Activated T-helper 1 cell treated with Interleukin-2 at 50 U/mL for 16 hours (primary cell): ENCODE data around the gene CD2BP2.
A peak's percentile ranks its signal among the peaks of the same experiment; 100 is the strongest.
"Not testable (repeated sequence)": the region's sequence is repeated elsewhere in the genome, so short reads cannot be mapped to it uniquely, and the experiment has no call there.

ENCODE experiments used
- DNase-seq: peaks from one replicate; pipeline ENCODE4 v3.0.0-alpha.2; 2020; ENCODE audit warnings: low read depth

Gene CD2BP2

GRCh38 chr16:30355144-30355953 lies at the start of gene CD2BP2:
CD2BP2 (minus strand) TSS chr16:30355308; CDS start chr16:30354681, 627 bp downstream.
- DNase-seq = peak; percentile 83

- DNase-seq = no peak
These were observed 46.8 kb upstream of the CD2BP2 start for GRCh38 chr16:30401768-30402425.

GRCh38 chr16:30399435-30400186 lies 44.5 kb upstream of the CD2BP2 start:
- no peak for DNase-seq

GRCh38 chr16:30398661-30399434 lies 43.7 kb upstream of the CD2BP2 start:
- DNase-seq = no peak

- DNase-seq = no peak
These were observed 42.9 kb upstream of the CD2BP2 start for GRCh38 chr16:30397776-30398660.

GRCh38 chr16:30397056-30397455 lies 41.9 kb upstream of the CD2BP2 start:
- DNase-seq = no peak

GRCh38 chr16:30396627-30397026 lies 41.5 kb upstream of the CD2BP2 start:
- DNase-seq = not testable (repeated sequence)

- DNase-seq = no peak
These were observed 41.0 kb upstream of the CD2BP2 start for GRCh38 chr16:30395992-30396585.

GRCh38 chr16:30395155-30395991 lies 40.3 kb upstream of the CD2BP2 start, which contains the start of gene ZNF48:
ZNF48 (plus strand) TSS chr16:30395420; CDS start chr16:30395795, 375 bp downstream.
- DNase-seq = peak; percentile 47

GRCh38 chr16:30394592-30395154 lies 39.6 kb upstream of the CD2BP2 start:
- no peak for DNase-seq

- no peak for DNase-seq
These were observed 28.4 kb upstream of the CD2BP2 start for GRCh38 chr16:30383521-30383920.

- peak; percentile 69 for DNase-seq
These were observed 27.2 kb upstream of the CD2BP2 start, which contains the start of gene SEPTIN1 for GRCh38 chr16:30382111-30382881. SEPTIN1 (minus strand) TSS chr16:30382561; CDS start chr16:30382542, 19 bp downstream.

GRCh38 chr16:30381291-30382041 lies 26.4 kb upstream of the CD2BP2 start:
- DNase-seq = no peak

- DNase-seq = no peak
These were observed 25.7 kb upstream of the CD2BP2 start for GRCh38 chr16:30380803-30381208.

- no peak for DNase-seq
These were observed 25.1 kb upstream of the CD2BP2 start for GRCh38 chr16:30380072-30380802.

- no peak for DNase-seq
These were observed 24.2 kb upstream of the CD2BP2 start for GRCh38 chr16:30379158-30379783.
